H9 (cell line): ENCODE measurements around the gene PPM1H. TPM values are rescaled to one million over a fixed set of nuclear protein-coding genes. Genes with fewer than 3 reads are reported as not detected.

Source experiments
- DNase-seq: peaks from one replicate; pipeline ENCODE4 v3.0.0-alpha.2; 2017
- H2AFZ ChIP-seq: one replicate; pipeline ENCODE4 v1.6.1; 2013; ENCODE audit warnings: mild to moderate bottlenecking, low read length, control low read depth, moderate library complexity
- H2AK5ac ChIP-seq: 2 replicates; pipeline ENCODE4 v1.6.1; 2013; ENCODE audit warnings: low read length, control low read depth, mixed read lengths; ENCODE audit not compliant: insufficient read length
- H2BK120ac ChIP-seq: one replicate; pipeline ENCODE4 v1.6.1; 2013; ENCODE audit warnings: low read depth, mild to moderate bottlenecking, low read length, control low read depth, inconsistent platforms; ENCODE audit not compliant: poor library complexity, severe bottlenecking
- H2BK12ac ChIP-seq: 2 replicates; pipeline ENCODE4 v1.6.1; 2013; ENCODE audit warnings: low read length, control low read depth, mixed read lengths, low read depth; ENCODE audit not compliant: insufficient read length
- H2BK15ac ChIP-seq: 2 replicates; pipeline ENCODE4 v1.6.1; 2013; ENCODE audit warnings: low read depth, low read length, control low read depth
- H2BK20ac ChIP-seq: one replicate; pipeline ENCODE4 v1.6.1; 2013; ENCODE audit warnings: low read depth, mild to moderate bottlenecking, low read length, control low read depth, inconsistent platforms; ENCODE audit not compliant: poor library complexity, severe bottlenecking
- H2BK5ac ChIP-seq: 2 replicates; pipeline ENCODE4 v1.6.1; 2013; ENCODE audit warnings: low read length, control low read depth, mixed read lengths; ENCODE audit not compliant: insufficient read length
- H3K14ac ChIP-seq: 2 replicates; pipeline ENCODE4 v1.6.1; 2013; ENCODE audit warnings: low read length, control low read depth; ENCODE audit not compliant: insufficient read depth
- H3K18ac ChIP-seq: 2 replicates; pipeline ENCODE4 v1.6.1; 2013; ENCODE audit warnings: low read depth, mild to moderate bottlenecking, mixed read lengths, low read length, control low read depth; ENCODE audit not compliant: insufficient read length
- H3K23ac ChIP-seq: 2 replicates; pipeline ENCODE4 v1.6.1; 2013; ENCODE audit warnings: low read length, control low read depth, mixed read lengths, low read depth; ENCODE audit not compliant: insufficient read length
- H3K23me2 ChIP-seq: 2 replicates; pipeline ENCODE4 v1.6.1; 2013; ENCODE audit warnings: low read depth, mild to moderate bottlenecking, mixed read lengths, low read length, control low read depth; ENCODE audit not compliant: insufficient read length, poor library complexity, severe bottlenecking
- H3K27ac ChIP-seq: 2 replicates; pipeline ENCODE4 v1.5.1; 2013; ENCODE audit warnings: low read length, control low read depth, mixed read lengths, low read depth; ENCODE audit not compliant: insufficient read length
- H3K27me3 ChIP-seq: 2 replicates; pipeline ENCODE4 v1.6.1; 2013; ENCODE audit warnings: low read length, control low read depth, inconsistent platforms; ENCODE audit not compliant: insufficient read depth
- H3K4ac ChIP-seq: 2 replicates; pipeline ENCODE4 v1.6.1; 2013; ENCODE audit warnings: low read depth, mild to moderate bottlenecking, control low read depth, inconsistent platforms, low read length, moderate library complexity
- H3K4me1 ChIP-seq: 2 replicates; pipeline ENCODE4 v1.6.1; 2013; ENCODE audit warnings: low read length, control low read depth, inconsistent platforms; ENCODE audit not compliant: insufficient read depth
- H3K4me2 ChIP-seq: 2 replicates; pipeline ENCODE4 v1.6.1; 2013; ENCODE audit warnings: low read length, control low read depth, mixed read lengths; ENCODE audit not compliant: insufficient read length, insufficient read depth
- H3K56ac ChIP-seq: 2 replicates; pipeline ENCODE4 v1.6.1; 2013; ENCODE audit warnings: low read depth, mild to moderate bottlenecking, mixed read lengths, low read length, control low read depth; ENCODE audit not compliant: insufficient read length
- H3K79me1 ChIP-seq: 2 replicates; pipeline ENCODE4 v1.6.1; 2013; ENCODE audit warnings: low read depth, mild to moderate bottlenecking, moderate library complexity, low read length, control low read depth, inconsistent platforms; ENCODE audit not compliant: insufficient read depth, poor library complexity, severe bottlenecking
- H3K79me2 ChIP-seq: 2 replicates; pipeline ENCODE4 v1.6.1; 2013; ENCODE audit warnings: low read length, control low read depth, inconsistent platforms; ENCODE audit not compliant: insufficient read depth
- H3K9ac ChIP-seq: 2 replicates; pipeline ENCODE4 v1.6.1; 2013; ENCODE audit warnings: low read length, control low read depth, mixed read lengths; ENCODE audit not compliant: insufficient read length; ENCODE audit errors: extremely low read depth
- H3K9me3 ChIP-seq: one replicate; pipeline ENCODE4 v1.6.1; 2013; ENCODE audit warnings: low read depth, low read length, inconsistent platforms; ENCODE audit not compliant: control insufficient read depth
- H3T11ph ChIP-seq: one replicate; pipeline ENCODE4 v1.6.1; 2013; ENCODE audit warnings: mild to moderate bottlenecking, low read length, control low read depth, inconsistent platforms
- H4K20me1 ChIP-seq: one replicate; pipeline ENCODE4 v1.6.1; 2013; ENCODE audit not compliant: control insufficient read depth, insufficient read length, insufficient read depth
- H4K5ac ChIP-seq: 2 replicates; pipeline ENCODE4 v1.6.1; 2013; ENCODE audit warnings: low read depth, mild to moderate bottlenecking, mixed read lengths, low read length, control low read depth; ENCODE audit not compliant: insufficient read length
- H4K8ac ChIP-seq: replicated peaks from 2 replicates; pipeline ENCODE4 v1.6.1; 2013; ENCODE audit warnings: low read length, control low read depth, mixed read lengths, low read depth; ENCODE audit not compliant: insufficient read length
- H4K91ac ChIP-seq: 2 replicates; pipeline ENCODE4 v1.6.1; 2013; ENCODE audit warnings: low read depth, mild to moderate bottlenecking, moderate library complexity, mixed read lengths, low read length, control low read depth; ENCODE audit not compliant: insufficient read length
- H3K27ac Mint-ChIP-seq, 3 experiments: 2 replicates in 2 of 3; 3 replicates in 1 of 3; pipeline ENCODE4 v1.8.0; 2020 to 2021; ENCODE audit warnings: mixed read lengths in 3 of 3, mild to moderate bottlenecking in 1 of 3, moderate library complexity in 1 of 3
- H3K27me3 Mint-ChIP-seq: 2 replicates; pipeline ENCODE4 v1.8.0; 2021; ENCODE audit warnings: low read depth, mild to moderate bottlenecking, moderate library complexity, mixed read lengths
- H3K36me3 Mint-ChIP-seq, 3 experiments: 2 replicates in 2 of 3; 3 replicates in 1 of 3; pipeline ENCODE4 v1.8.0; 2020 to 2021; ENCODE audit warnings: low read depth in 3 of 3, mixed read lengths in 3 of 3; ENCODE audit not compliant: insufficient read depth in 1 of 3
- H3K4me1 Mint-ChIP-seq, 2 experiments: 2 replicates each; pipeline ENCODE4 v1.8.0; 2020; ENCODE audit warnings: mixed read lengths in 2 of 2
- H3K4me3 Mint-ChIP-seq, 2 experiments: 2 replicates in 1 of 2; 3 replicates in 1 of 2; pipeline ENCODE4 v1.8.0; 2020 to 2021; ENCODE audit warnings: mild to moderate bottlenecking in 2 of 2, mixed read lengths in 2 of 2, moderate library complexity in 1 of 2
- H3K9me3 Mint-ChIP-seq, 2 experiments: 2 replicates in 1 of 2; 3 replicates in 1 of 2; pipeline ENCODE4 v1.8.0; 2020; ENCODE audit warnings: mild to moderate bottlenecking in 2 of 2, mixed read lengths in 2 of 2, moderate library complexity in 1 of 2
- WGBS: extraction: QIAGEN DNeasy Blood & Tissue Kit; methylation state at CpG from one replicate; pipeline ENCODE4 v1.1.7; 2013; ENCODE audit warnings: missing lambda C conversion rate, low lambda C conversion rate, mixed read lengths; ENCODE audit not compliant: insufficient read length; ENCODE audit errors: extremely low coverage; 5-methylcytosine and 5-hydroxymethylcytosine counted together
- total RNA-seq: library from RNA; stranded (reverse); gene quantifications from 2 replicates; pipeline ENCODE4 v1.2.1, GENCODE V29; 2021
- TF ChIP-seq, protein P1 (sequence below): fragments of 200-600 bp; sonication (generic); conservative IDR thresholded peaks from 3 replicates; pipeline ENCODE4 v1.8.0; 2021; ENCODE audit warnings: antibody characterized with exemption, mild to moderate bottlenecking

PPM1H gene
- total RNA-seq, 1 experiment from 2014 or later: 22.1 TPM

GRCh38 chr12:62713723-62714122 lies 221.2 kb downstream of the PPM1H start:
- H4K5ac ChIP-seq: no peak overlapping the region
- Mint-ChIP-seq H3K27ac (no peak overlapping the region), H3K4me3 (no peak overlapping the region), H3K27me3 (no peaks in the 10 kb centered on the region), H3K9me3 (no peaks in the 10 kb centered on the region), H3K36me3 (no peaks in the 10 kb centered on the region; a peak in 4 of 7 replicates), H3K4me1 (peaks cover 42 to 55% of the 10 kb centered on the region in 2 experiments)
- TF ChIP-seq, protein P1, sequence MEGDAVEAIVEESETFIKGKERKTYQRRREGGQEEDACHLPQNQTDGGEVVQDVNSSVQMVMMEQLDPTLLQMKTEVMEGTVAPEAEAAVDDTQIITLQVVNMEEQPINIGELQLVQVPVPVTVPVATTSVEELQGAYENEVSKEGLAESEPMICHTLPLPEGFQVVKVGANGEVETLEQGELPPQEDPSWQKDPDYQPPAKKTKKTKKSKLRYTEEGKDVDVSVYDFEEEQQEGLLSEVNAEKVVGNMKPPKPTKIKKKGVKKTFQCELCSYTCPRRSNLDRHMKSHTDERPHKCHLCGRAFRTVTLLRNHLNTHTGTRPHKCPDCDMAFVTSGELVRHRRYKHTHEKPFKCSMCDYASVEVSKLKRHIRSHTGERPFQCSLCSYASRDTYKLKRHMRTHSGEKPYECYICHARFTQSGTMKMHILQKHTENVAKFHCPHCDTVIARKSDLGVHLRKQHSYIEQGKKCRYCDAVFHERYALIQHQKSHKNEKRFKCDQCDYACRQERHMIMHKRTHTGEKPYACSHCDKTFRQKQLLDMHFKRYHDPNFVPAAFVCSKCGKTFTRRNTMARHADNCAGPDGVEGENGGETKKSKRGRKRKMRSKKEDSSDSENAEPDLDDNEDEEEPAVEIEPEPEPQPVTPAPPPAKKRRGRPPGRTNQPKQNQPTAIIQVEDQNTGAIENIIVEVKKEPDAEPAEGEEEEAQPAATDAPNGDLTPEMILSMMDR: no peak
- no peak overlapping the region for H3K4me2 ChIP-seq
- DNase-seq: no peak
- no peak overlapping the region for H3K4ac ChIP-seq
- H3K9me3 ChIP-seq: no peaks in the 10 kb centered on the region
- no peak overlapping the region for H2BK15ac ChIP-seq
- H3K18ac ChIP-seq: no peak overlapping the region
- H3K9ac ChIP-seq: no peak overlapping the region
- H3K27me3 ChIP-seq: no peaks in the 10 kb centered on the region
- no peaks in the 10 kb centered on the region for H4K20me1 ChIP-seq
- H3K14ac ChIP-seq: no peak overlapping the region
- no peak overlapping the region for H4K91ac ChIP-seq
- no peaks in the 10 kb centered on the region for H3K79me1 ChIP-seq
- H2AK5ac ChIP-seq: no peak overlapping the region
- no CpG with 5 or more reads among the region's 4 CpGs for WGBS
- H3K79me2 ChIP-seq: no peaks in the 10 kb centered on the region
- no peak overlapping the region for H2BK120ac ChIP-seq
- H3K23ac ChIP-seq: no peak overlapping the region
- no peak overlapping the region for H2BK5ac ChIP-seq
- no peak overlapping the region for H2BK12ac ChIP-seq
- H3K23me2 ChIP-seq: no peaks in the 10 kb centered on the region
- H2AFZ ChIP-seq: no peak overlapping the region
- H3K27ac ChIP-seq: no peak overlapping the region
- no peak overlapping the region for H3T11ph ChIP-seq
- no peak overlapping the region for H3K56ac ChIP-seq
- peaks cover 2% of the 10 kb centered on the region; the same call in 1 of the 2 replicates for H3K4me1 ChIP-seq
- H2BK20ac ChIP-seq: no peak overlapping the region
- no peak overlapping the region for H4K8ac ChIP-seq
